Transverse colon (tissue), 4 donors: Measurements from ENCODE around the gene NISCH.

Source experiments
- CTCF ChIP-seq, 5 experiments: fragments of 200-600 bp in 3 of 5; fragments of 450-650 bp in 2 of 5; sonication (generic) in 3 of 5; IDR thresholded peaks; 1 replicate in 2 of 5; 2 replicates in 3 of 5; pipeline ENCODE4 v1.5.1; 2016 to 2017; ENCODE audit warnings: antibody characterized with exemption in 5 of 5, inconsistent platforms in 3 of 5, mild to moderate bottlenecking in 2 of 5, moderate library complexity in 1 of 5
- EP300 ChIP-seq: sonication (generic); formaldehyde crosslinking; IDR thresholded peaks from one replicate; pipeline ENCODE4 v1.6.1; 2017; ENCODE audit warnings: antibody characterized with exemption, low read depth
- POLR2A ChIP-seq: fragments of 450-650 bp; IDR thresholded peaks from one replicate; pipeline ENCODE4 v1.6.1; 2016; ENCODE audit warnings: antibody characterized with exemption, mild to moderate bottlenecking, moderate library complexity
- POLR2AphosphoS5 ChIP-seq, 3 donors: sonication (generic); formaldehyde crosslinking; IDR thresholded peaks; one replicate each; pipeline ENCODE4 v1.6.1; 2016; ENCODE audit warnings: antibody characterized with exemption in 3 of 3

DNA sequence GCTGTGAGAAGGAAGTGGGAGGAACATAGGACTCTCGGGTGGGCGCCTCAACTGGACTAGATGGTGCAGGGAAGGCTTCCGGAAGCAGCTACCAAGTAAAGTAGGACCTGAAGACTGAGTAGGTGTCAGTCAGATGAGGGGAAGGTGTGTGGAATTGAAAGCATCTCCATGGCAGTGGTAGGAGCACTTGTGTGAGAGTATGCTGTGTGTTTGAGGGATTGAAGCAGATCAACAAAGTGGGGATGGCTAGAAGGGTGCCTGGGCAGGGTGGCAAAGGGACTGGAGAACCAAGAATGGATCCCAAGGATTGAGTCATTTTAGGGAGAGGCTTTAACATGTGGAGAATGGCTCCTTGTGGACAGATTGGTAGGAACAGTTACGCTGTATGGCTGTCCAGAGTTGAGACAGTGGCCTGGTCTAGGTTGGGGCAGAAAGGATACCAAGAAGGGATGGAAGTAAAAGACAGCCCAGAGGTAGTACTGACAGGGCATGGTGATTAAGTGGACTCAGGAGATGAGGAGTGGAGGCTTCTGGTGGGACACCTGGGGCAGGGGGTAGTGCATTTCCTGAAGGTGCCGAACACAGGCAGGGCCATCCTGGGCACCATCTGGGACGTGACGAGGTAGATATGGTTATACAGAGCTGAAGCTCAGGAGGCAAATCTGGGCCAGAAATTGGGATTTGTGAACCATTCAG, 82.5 kb downstream of the NISCH start:
- TF ChIP-seq CTCF (IDR thresholded peaks at IDR 0.05) (no peak), POLR2AphosphoS5 (IDR thresholded peaks at IDR 0.05) (no peak), POLR2A (no peak), EP300 (no peak)
